Small intestine (tissue), 7 donors: Measurements from ENCODE around the gene MAMDC2. TPM values are rescaled to one million over a fixed set of nuclear protein-coding genes. Genes with fewer than 3 reads are reported as not detected.
"Not testable (repeated sequence)": the region's sequence is repeated elsewhere in the genome, so short reads cannot be mapped to it uniquely, and the experiment has no call there.

Source experiments
- DNase-seq, 2 donors: peaks; one replicate each; pipeline versions ENCODE4 v3.0.0 to v3.0.0-alpha.2; 2013
- FAIRE-seq: peaks from 2 replicates; lab custom pipeline; 2012; peaks lifted over from hg19 to GRCh38; lab: Jason Lieb, UNC
- H3K27ac ChIP-seq, 3 donors: one replicate each; pipeline ENCODE4 v1.5.1; 2013; ENCODE audit warnings: low read length in 2 of 3, mild to moderate bottlenecking in 2 of 3, control low read depth in 1 of 3, inconsistent platforms in 1 of 3, low read depth in 1 of 3, moderate library complexity in 1 of 3
- H3K27me3 ChIP-seq, 3 donors: one replicate each; pipeline ENCODE4 v1.6.1; 2013; ENCODE audit warnings: low read length in 3 of 3, inconsistent platforms in 1 of 3; ENCODE audit not compliant: control insufficient read depth in 3 of 3, insufficient read depth in 3 of 3
- H3K36me3 ChIP-seq, 3 donors: one replicate each; pipeline ENCODE4 v1.6.1; 2013; ENCODE audit warnings: low read length in 3 of 3, inconsistent platforms in 1 of 3, low read depth in 1 of 3, mild to moderate bottlenecking in 1 of 3, moderate library complexity in 1 of 3; ENCODE audit not compliant: control insufficient read depth in 3 of 3, insufficient read depth in 2 of 3
- H3K4me1 ChIP-seq, 3 donors: one replicate each; pipeline ENCODE4 v1.6.1; 2013; ENCODE audit warnings: low read length in 2 of 3, inconsistent platforms in 1 of 3, low read depth in 1 of 3, mild to moderate bottlenecking in 1 of 3, moderate library complexity in 1 of 3; ENCODE audit not compliant: control insufficient read depth in 3 of 3, insufficient read depth in 2 of 3
- H3K4me3 ChIP-seq, 3 donors: one replicate each; pipeline ENCODE4 v1.5.1; 2013; ENCODE audit warnings: low read length in 3 of 3, control low read depth in 1 of 3, inconsistent platforms in 1 of 3, low read depth in 1 of 3, mild to moderate bottlenecking in 1 of 3, moderate library complexity in 1 of 3
- H3K9me3 ChIP-seq, 2 donors: one replicate each; pipeline ENCODE4 v1.6.1; 2013; ENCODE audit warnings: low read depth in 1 of 2, low read length in 1 of 2; ENCODE audit not compliant: control insufficient read depth in 2 of 2, insufficient read depth in 1 of 2
- WGBS, 3 donors: extraction: QIAGEN DNeasy Blood & Tissue Kit; methylation state at CpG; one replicate each; pipeline ENCODE4 v1.1.7; 2013; 5-methylcytosine and 5-hydroxymethylcytosine counted together
- polyA plus RNA-seq, 4 donors: library from polyadenylated mRNA; stranded (reverse) in 3 of 4; unstranded in 1 of 4; fragments of 200-250 nt in 3 of 4; fragments of 120-200 nt in 1 of 4; gene quantifications; one replicate each; pipeline versions ENCODE4 v1.2.1 to v1.2.3, GENCODE V29; 2013
- donor health status: healthy with polysubstance abuse.
- donor health status: control.
- donor health status: control.
- donor health status: Bipolar disorder and iron deficiency.
- donor health status: healthy.

Gene MAMDC2
- polyA plus RNA-seq, 4 donors = 1.1 to 13.0 (median 1.6) TPM; not detected in 1

- no peak for DNase-seq
- no peak overlapping the region for H3K27ac ChIP-seq
- H3K4me3 ChIP-seq = no peak overlapping the region
- 58 to 73% (median 69%) methylated on average over 2 of the region's 2 CpGs for WGBS, 3 donors
- H3K36me3 ChIP-seq = peaks cover 0 to 2% (median 0%) of the 10 kb centered on the region in 3 donors
- FAIRE-seq = no peak
- no peaks in the 10 kb centered on the region for H3K4me1 ChIP-seq
- H3K27me3 ChIP-seq = no peaks in the 10 kb centered on the region
- no peaks in the 10 kb centered on the region for H3K9me3 ChIP-seq
Measured at GRCh38 chr9:70228118-70228517, 184.5 kb downstream of the MAMDC2 start.

GRCh38 chr9:70228611-70229010 lies 185.0 kb downstream of the MAMDC2 start:
- Histone ChIP-seq H3K4me3 (no peak overlapping the region), H3K27ac (no peak overlapping the region), H3K36me3 (peaks cover 0 to 2% (median 0%) of the 10 kb centered on the region in 3 donors), H3K4me1 (no peaks in the 10 kb centered on the region), H3K9me3 (no peaks in the 10 kb centered on the region), H3K27me3 (no peaks in the 10 kb centered on the region)
- 87 to 96% (median 87%) methylated on average over 2 of the region's 2 CpGs for WGBS, 3 donors
- FAIRE-seq (no peak), DNase-seq (no peak)

- Histone ChIP-seq H3K9me3 (no peaks in the 10 kb centered on the region), H3K4me3 (no peak overlapping the region), H3K27me3 (no peaks in the 10 kb centered on the region), H3K27ac (no peak overlapping the region), H3K4me1 (no peaks in the 10 kb centered on the region), H3K36me3 (peaks cover 0 to 2% (median 0%) of the 10 kb centered on the region in 3 donors)
- DNase-seq (peak in 1 of 2 donors; percentile 50), FAIRE-seq (no peak)
- 82 to 90% (median 88%) methylated on average over 4 of the region's 4 CpGs for WGBS, 3 donors
Measured at GRCh38 chr9:70229026-70229425, 185.4 kb downstream of the MAMDC2 start.

DNA sequence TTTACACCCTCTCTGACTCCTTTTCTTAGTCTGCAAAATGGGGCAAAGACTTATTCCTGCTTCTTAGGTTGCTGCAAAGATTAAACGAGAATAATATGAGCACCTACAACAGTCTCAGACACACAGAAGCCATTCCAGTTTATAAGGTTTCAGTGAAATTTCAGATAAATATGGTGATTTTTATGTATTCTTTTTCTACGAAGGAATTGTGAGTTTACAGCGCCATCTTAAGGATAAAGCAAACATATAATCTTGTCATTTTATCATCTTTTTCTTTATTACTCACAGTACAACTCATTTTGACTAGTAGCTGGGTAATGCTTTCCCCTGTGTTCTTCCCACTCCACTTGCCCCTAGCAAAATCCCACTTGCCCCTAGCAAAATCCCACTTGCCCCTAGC lies 185.9 kb downstream of the MAMDC2 start:
- no peak overlapping the region for H3K4me3 ChIP-seq
- DNase-seq = no peak
- H3K4me1 ChIP-seq = no peaks in the 10 kb centered on the region
- H3K9me3 ChIP-seq = no peaks in the 10 kb centered on the region
- no peak for FAIRE-seq
- H3K27me3 ChIP-seq = no peaks in the 10 kb centered on the region
- WGBS, 3 donors = 63 to 90% (median 86%) methylated on average over 3 of the region's 3 CpGs
- H3K36me3 ChIP-seq = peaks cover 0 to 2% (median 0%) of the 10 kb centered on the region in 3 donors
- H3K27ac ChIP-seq = no peak overlapping the region

GRCh38 chr9:70232476-70232875 lies 188.8 kb downstream of the MAMDC2 start:
- H3K4me3 ChIP-seq = no peak overlapping the region
- FAIRE-seq (no peak), DNase-seq (no peak)
- H3K4me1 ChIP-seq = no peaks in the 10 kb centered on the region
- H3K27me3 ChIP-seq = no peaks in the 10 kb centered on the region
- no peak overlapping the region for H3K27ac ChIP-seq
- H3K9me3 ChIP-seq = no peaks in the 10 kb centered on the region
- WGBS, 3 donors = 48 to 53% (median 48%) methylated on average over 4 of the region's 4 CpGs
- H3K36me3 ChIP-seq = peaks cover 0 to 2% (median 0%) of the 10 kb centered on the region in 3 donors

GRCh38 chr9:70234208-70234607 lies 190.6 kb downstream of the MAMDC2 start:
- 84 to 89% (median 85%) methylated on average over 9 of the region's 9 CpGs for WGBS, 3 donors
- H3K4me3 ChIP-seq, H3K9me3 ChIP-seq, H3K27me3 ChIP-seq, H3K4me1 ChIP-seq, FAIRE-seq, DNase-seq, H3K36me3 ChIP-seq, H3K27ac ChIP-seq: not testable (repeated sequence)

DNA sequence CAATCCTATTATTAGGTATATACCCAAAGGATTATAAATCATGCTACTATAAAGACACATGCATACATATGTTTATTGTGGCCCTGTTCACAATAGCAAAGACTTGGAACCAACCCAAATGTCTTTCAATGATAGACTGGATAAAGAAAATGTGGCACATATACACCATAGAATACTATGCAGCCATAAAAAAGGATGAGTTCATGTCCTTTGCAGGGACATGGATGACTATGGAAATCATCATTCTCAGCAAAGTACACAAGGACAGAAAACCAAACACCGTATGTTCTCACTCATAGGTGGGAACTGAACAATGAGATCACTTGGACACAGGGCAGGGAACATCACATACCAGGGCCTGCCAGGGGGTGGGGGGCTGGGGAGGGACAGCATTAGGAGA lies 202.3 kb downstream of the MAMDC2 start:
- not testable (repeated sequence) for FAIRE-seq, H3K9me3 ChIP-seq
- WGBS, 3 donors = 91 to 96% (median 94%) methylated on average over 1 of the region's 1 CpG

GRCh38 chr9:70250221-70250620 lies 206.6 kb downstream of the MAMDC2 start:
- DNase-seq = no peak
- H3K27me3 ChIP-seq = no peaks in the 10 kb centered on the region
- no peak for FAIRE-seq

More for the DNA sequence above, 202.3 kb downstream of the MAMDC2 start:
- DNase-seq, H3K36me3 ChIP-seq, H3K4me1 ChIP-seq, H3K4me3 ChIP-seq, H3K27me3 ChIP-seq, H3K27ac ChIP-seq: not testable (repeated sequence)

DNA sequence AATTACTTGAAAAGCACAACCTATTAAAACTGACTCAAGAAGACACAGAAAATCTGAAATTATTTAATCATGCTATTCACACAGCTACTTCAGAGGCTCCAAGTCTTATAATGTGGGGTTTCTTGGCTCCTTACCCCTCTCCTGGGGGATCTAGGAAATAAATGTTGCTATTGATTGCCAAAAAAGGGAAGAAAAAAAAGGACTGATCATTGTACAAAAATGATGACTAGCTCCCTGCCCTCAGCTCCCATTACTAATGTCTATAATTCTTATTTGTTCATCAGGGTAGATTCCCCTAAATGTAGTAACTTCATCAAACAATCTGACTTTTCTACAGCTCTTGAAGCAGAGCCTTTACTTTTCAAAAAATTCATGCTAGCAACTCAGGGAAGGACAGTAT lies 211.8 kb downstream of the MAMDC2 start:
- H3K27ac ChIP-seq = peak overlapping the region in 1 of 3 donors; percentile 27
- no peak for FAIRE-seq

More at GRCh38 chr9:70250221-70250620, 206.6 kb downstream of the MAMDC2 start:
- WGBS, 3 donors = 90 to 98% (median 94%) methylated on average over 1 of the region's 1 CpG
- Histone ChIP-seq H3K4me3 (no peak overlapping the region), H3K9me3 (no peaks in the 10 kb centered on the region), H3K27ac (no peak overlapping the region), H3K4me1 (no peaks in the 10 kb centered on the region), H3K36me3 (no peaks in the 10 kb centered on the region)

More for the DNA sequence above, 211.8 kb downstream of the MAMDC2 start:
- Histone ChIP-seq H3K4me1 (peaks cover 0 to 25% (median 7%) of the 10 kb centered on the region in 3 donors), H3K4me3 (peak overlapping the region in 2 of 3 donors; percentile 10 to 27), H3K27me3 (no peaks in the 10 kb centered on the region), H3K36me3 (no peaks in the 10 kb centered on the region), H3K9me3 (no peaks in the 10 kb centered on the region)
- DNase-seq = no peak
